Choroid plexus epithelial cell (primary cell): ENCODE measurements around the gene NAT9.

Source experiments
- DNase-seq: peaks from one replicate; pipeline ENCODE4 v3.0.0-alpha.2; 2010; ENCODE audit warnings: low read depth
- H3K4me3 ChIP-seq: 2 replicates; pipeline ENCODE4 v1.5.1; 2011; ENCODE audit warnings: low read depth, mild to moderate bottlenecking, control low read depth, low read length, moderate library complexity
- CTCF ChIP-seq: conservative IDR thresholded peaks from 2 replicates; pipeline ENCODE4 v1.5.1; 2011; ENCODE audit warnings: low read depth, mild to moderate bottlenecking, control low read depth, inconsistent platforms, low read length, moderate library complexity

Gene NAT9

GRCh38 chr17:74786431-74787055 is 10.4 kb upstream of the NAT9 start:
- H3K4me3 ChIP-seq, result no peak overlapping the region
- DNase-seq, result no peak
- TF ChIP-seq CTCF, result no peak

- no peak for TF ChIP-seq CTCF
- no peak overlapping the region for H3K4me3 ChIP-seq
- DNase-seq, result no peak
Measured at GRCh38 chr17:74785981-74786360, 9.8 kb upstream of the NAT9 start.

- DNase-seq, result no peak
- TF ChIP-seq CTCF, result peak; percentile 36
Measured at GRCh38 chr17:74785096-74785980, 9.2 kb upstream of the NAT9 start.

GRCh38 chr17:74784125-74784810 is 8.1 kb upstream of the NAT9 start:
- DNase-seq, result no peak
- H3K4me3 ChIP-seq, result no peak overlapping the region
- no peak for TF ChIP-seq CTCF

More at GRCh38 chr17:74785096-74785980, 9.2 kb upstream of the NAT9 start:
- H3K4me3 ChIP-seq, result no peak overlapping the region

GRCh38 chr17:74782571-74782970 is 6.4 kb upstream of the NAT9 start:
- no peak for TF ChIP-seq CTCF
- DNase-seq, result no peak

GRCh38 chr17:74780443-74781238 is 4.5 kb upstream of the NAT9 start:
- peak; percentile 39 for TF ChIP-seq CTCF
- no peak overlapping the region for H3K4me3 ChIP-seq
- peak; percentile 20 for DNase-seq

More at GRCh38 chr17:74782571-74782970, 6.4 kb upstream of the NAT9 start:
- no peak overlapping the region for H3K4me3 ChIP-seq
